GM12878 (cell line): ENCODE results near the gene S1PR1. TPM values are rescaled to one million over a fixed set of nuclear protein-coding genes. Genes with fewer than 3 reads are reported as not detected.

Experiments used
- ATAC-seq: fragments of 200-7000 bp; cut with Tn5 transposase; 3 replicates; pipeline ENCODE4 v1.9.1; 2020; ENCODE audit warnings: mild to moderate bottlenecking, moderate library complexity
- BruUV-seq: library from RNA; stranded (reverse); fragments of 400-500 nt; replicated peaks from 2 replicates; lab custom pipeline; 2021; lab: Mats Ljungman, UMichigan
- CTCF ChIA-PET: fragments of 300-600 bp; sonication (Branson Sonifier 250); formaldehyde crosslinking; extraction: SDS; loops from one replicate; lab custom pipeline; 2021; ENCODE audit warnings: inconsistent platforms; lab: Yijun Ruan, JAX
- POLR2A ChIA-PET: fragments of 350-600 bp; formaldehyde crosslinking; extraction: SDS; loops from one replicate; lab custom pipeline; 2021; ENCODE audit warnings: inconsistent platforms; lab: Charles Lee
- RAD21 ChIA-PET: fragments of 300-600 bp; sonication (Branson Sonifier 250); formaldehyde crosslinking; loops from one replicate; lab custom pipeline; 2023; ENCODE audit warnings: antibody characterized with exemption; ENCODE audit not compliant: unreplicated experiment; lab: Charles Lee
- SMC1A ChIA-PET: fragments of 300-600 bp; sonication (Branson Sonifier 250); formaldehyde crosslinking; loops from one replicate; lab custom pipeline; 2023; ENCODE audit not compliant: unreplicated experiment, uncharacterized antibody; lab: Charles Lee
- DNase-seq: peaks from one replicate; pipeline ENCODE4 v3.0.0-alpha.2; 2011; ENCODE audit warnings: low read depth, low spot score
- FAIRE-seq: peaks from 3 replicates; lab custom pipeline; 2011; peaks lifted over from hg19 to GRCh38; lab: Jason Lieb, UNC
- H2AFZ ChIP-seq: 2 replicates; pipeline ENCODE4 v1.6.0; 2011; ENCODE audit warnings: low read depth, low read length, control low read depth; ENCODE audit not compliant: control insufficient read depth
- H3K27ac ChIP-seq: 2 replicates; pipeline ENCODE4 v1.5.1; 2011; ENCODE audit warnings: control low read depth; ENCODE audit not compliant: control insufficient read depth, insufficient read depth
- H3K27me3 ChIP-seq, 2 experiments: replicated peaks in 1 of 2; 2 replicates each; pipeline versions ENCODE4 v1.6.0 to v1.6.1; 2011; ENCODE audit warnings: low read length in 1 of 2; ENCODE audit not compliant: control insufficient read depth in 2 of 2, insufficient read depth in 2 of 2
- H3K36me3 ChIP-seq, 2 experiments: 2 replicates each; pipeline ENCODE4 v1.5.1; 2011; ENCODE audit warnings: low read length in 1 of 2; ENCODE audit not compliant: control insufficient read depth in 2 of 2, insufficient read depth in 2 of 2
- H3K4me1 ChIP-seq: 2 replicates; pipeline ENCODE4 v1.6.1; 2011; ENCODE audit warnings: mild to moderate bottlenecking, low read length, moderate library complexity, mixed read lengths; ENCODE audit not compliant: control insufficient read depth, insufficient read depth
- H3K4me2 ChIP-seq: 2 replicates; pipeline ENCODE4 v1.6.0; 2011; ENCODE audit warnings: control low read depth; ENCODE audit not compliant: control insufficient read depth, insufficient read depth
- H3K4me3 ChIP-seq: fragments of 200-600 bp; sonication (generic); 2 replicates; pipeline ENCODE4 v1.5.1; 2016
- H3K79me2 ChIP-seq: 2 replicates; pipeline ENCODE4 v1.6.0; 2011; ENCODE audit warnings: low read length; ENCODE audit not compliant: control insufficient read depth, insufficient read depth
- H3K9ac ChIP-seq: 2 replicates; pipeline ENCODE4 v1.8.0; 2011; ENCODE audit warnings: low read length, control low read depth, mixed read lengths; ENCODE audit not compliant: control insufficient read depth, insufficient read depth
- H3K9me3 ChIP-seq: replicated peaks from 3 replicates; pipeline ENCODE4 v1.5.1; 2011; ENCODE audit warnings: mild to moderate bottlenecking, low read length; ENCODE audit not compliant: control insufficient read depth, insufficient read depth
- H4K20me1 ChIP-seq: 2 replicates; pipeline ENCODE4 v1.6.0; 2011; ENCODE audit not compliant: control insufficient read depth, insufficient read depth
- BCL11A ChIP-seq: IDR thresholded peaks from 2 replicates; pipeline ENCODE4 v1.6.1; 2011; ENCODE audit warnings: low read depth, low read length
- FOXK2 ChIP-seq: fragments of 450-650 bp; IDR thresholded peaks from 2 replicates; pipeline ENCODE4 v1.6.1; 2017; ENCODE audit warnings: mild to moderate bottlenecking, moderate library complexity
- HDAC2 ChIP-seq: fragments of 200-600 bp; sonication (generic); IDR thresholded peaks from 2 replicates; pipeline ENCODE4 v1.6.1; 2017
- IKZF1 ChIP-seq: fragments of 450-650 bp; conservative IDR thresholded peaks from 2 replicates; pipeline ENCODE4 v1.6.1; 2017; ENCODE audit warnings: antibody characterized with exemption, mild to moderate bottlenecking
- IKZF2 ChIP-seq, 2 experiments: fragments of 450-650 bp; IDR thresholded peaks; 2 replicates each; pipeline ENCODE4 v1.6.1; 2017; ENCODE audit warnings: mild to moderate bottlenecking in 2 of 2, moderate library complexity in 2 of 2
- KDM1A ChIP-seq: fragments of 200-600 bp; sonication (generic); IDR thresholded peaks from 2 replicates; pipeline ENCODE4 v1.6.1; 2016; ENCODE audit warnings: borderline replicate concordance
- MAX ChIP-seq: IDR thresholded peaks from 2 replicates; pipeline ENCODE4 v1.6.1; 2012; ENCODE audit warnings: low read depth, low read length, improper control_type of control experiment
- MEF2B ChIP-seq: fragments of 450-650 bp; IDR thresholded peaks from 2 replicates; pipeline ENCODE4 v1.6.1; 2018; ENCODE audit warnings: mild to moderate bottlenecking, moderate library complexity; ENCODE audit not compliant: partially characterized antibody, poor library complexity, severe bottlenecking
- NR2F1 ChIP-seq: fragments of 450-650 bp; conservative IDR thresholded peaks from 2 replicates; pipeline ENCODE4 v1.6.1; 2017; ENCODE audit warnings: mild to moderate bottlenecking
- ZBTB33 ChIP-seq: fragments of 450-650 bp; IDR thresholded peaks from 2 replicates; pipeline ENCODE4 v1.6.1; 2017; ENCODE audit warnings: mild to moderate bottlenecking
- WGBS: methylation state at CpG from one replicate; pipeline ENCODE4 v1.1.6; 2016; ENCODE audit warnings: low lambda C conversion rate; ENCODE audit not compliant: insufficient replicate concordance, insufficient coverage; ENCODE audit errors: missing lambda C conversion rate; 5-methylcytosine and 5-hydroxymethylcytosine counted together
- in situ Hi-C: fragments of 300-500 bp; cut with MboI; formaldehyde crosslinking; loops from 9 replicates; pipeline ENCODE4 v1.14.3; 2018; ENCODE audit warnings: mixed read lengths
- intact Hi-C: fragments of 100-400 bp; cut with micrococcal nuclease; formaldehyde crosslinking; loops from one replicate; pipeline ENCODE4 v1.14.2; 2022; ENCODE audit not compliant: unreplicated experiment
- polyA plus RNA-seq, 11 experiments: library from polyadenylated mRNA; depleted of rRNA in 4 of 11; unstranded in 6 of 11; stranded (reverse) in 5 of 11; fragments of >200 nt; fragmentation: Nextera tagmentation in 4 of 11; fragmentation: Illumina TruSeq in 1 of 11; extraction: Ambion mirVana in 4 of 11; extraction: Trizol in 1 of 11; gene quantifications; 1 replicate in 1 of 11; 2 replicates in 10 of 11; pipeline versions ENCODE4 v1.2.1 to v1.2.3, GENCODE V29; 2011 to 2016; ENCODE audit warnings: inconsistent platforms in 2 of 11, missing spikeins in 2 of 11, low read depth in 1 of 11
- total RNA-seq, 4 experiments: library from RNA; depleted of rRNA in 3 of 4; stranded (reverse); fragments of >200 nt in 3 of 4; fragmentation: Illumina TruSeq in 1 of 4; extraction: Trizol in 1 of 4; gene quantifications; 2 replicates each; pipeline versions ENCODE4 v1.2.1 to v1.2.3, GENCODE V29; 2013 to 2021
- TF ChIP-seq, protein P1 (sequence below): IDR thresholded peaks from 2 replicates; pipeline ENCODE4 v1.6.1; 2011; ENCODE audit warnings: borderline replicate concordance, low read depth, mild to moderate bottlenecking, moderate library complexity, mixed read lengths, low read length; ENCODE audit not compliant: insufficient read depth; ENCODE audit errors: extremely low read length

The S1PR1 gene
- total and polyA plus RNA-seq, 10 of the 15 experiments (the other 5 are each of a cell fraction or from before 2014, with no cell fraction given): 3.8 to 59.4 (median 30.7) TPM

DNA sequence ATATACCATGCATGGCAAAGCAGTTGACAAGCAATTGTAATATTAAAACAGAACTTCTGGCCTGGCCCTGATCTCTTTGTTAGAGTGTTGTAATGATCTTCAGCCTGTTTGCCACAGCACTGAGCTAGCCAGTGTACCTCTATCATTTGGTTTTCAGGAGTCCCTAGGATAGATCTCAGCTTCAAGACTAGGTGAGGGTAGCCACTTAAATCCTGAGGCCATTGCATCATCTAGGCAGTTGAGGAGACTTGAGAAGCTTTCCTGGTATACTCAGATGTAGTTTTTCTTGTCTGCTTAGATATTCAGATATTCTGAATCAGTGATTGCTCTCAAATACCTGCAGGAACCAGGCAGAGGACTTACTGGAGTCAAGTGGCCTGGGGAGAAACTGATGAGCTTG lies 14.7 kb downstream of the S1PR1 start:
- TF ChIP-seq KDM1A: no peak
- TF ChIP-seq ZBTB33: no peak
- no peak for TF ChIP-seq IKZF2 (IDR thresholded peaks at IDR 0.05)
- ChIA-PET CTCF (interaction anchor here (0.7 to 5.5 kb wide), 9 partner anchors 8 to 330 kb away, joined by 3 to 58 read pairs (median 3); no protein-coding TSS in a partner anchor), SMC1A (interaction anchor here (0.6 to 3.8 kb wide), 13 partner anchors 9 to 1475 kb away, joined by 3 to 34 read pairs (median 3); no protein-coding TSS in a partner anchor), RAD21 (interaction anchor here (1.1 to 2.1 kb wide), 4 partner anchors 16 to 156 kb away, joined by 3 to 9 read pairs (median 5); no protein-coding TSS in a partner anchor), POLR2A (interaction anchor here (1.4 kb wide), 1 partner anchor 223 kb away, joined by 3 read pairs; no protein-coding TSS in a partner anchor)
- peak overlapping the region; percentile 23; the same call in 1 of the 2 replicates for H2AFZ ChIP-seq
- no peak for ATAC-seq
- FAIRE-seq: no peak
- peaks cover 18% of the 10 kb centered on the region for H3K4me1 ChIP-seq
- in situ Hi-C loops: no loop called here
- no peaks in the 10 kb centered on the region for H3K79me2 ChIP-seq
- H3K9ac ChIP-seq: no peak overlapping the region
- no peaks in the 10 kb centered on the region for H3K36me3 ChIP-seq
- no peak for DNase-seq
- no peaks in the 10 kb centered on the region for H4K20me1 ChIP-seq
- no peaks in the 10 kb centered on the region; the same call in 2 of the 3 replicates for H3K9me3 ChIP-seq
- no peaks in the 10 kb centered on the region for H3K27me3 ChIP-seq
- intact Hi-C loops: no loop called here
- H3K4me3 ChIP-seq: no peak overlapping the region
- no peak overlapping the region for H3K27ac ChIP-seq
- no TSS peak for BruUV-seq
- no peak overlapping the region for H3K4me2 ChIP-seq

- no peak for FAIRE-seq
- DNase-seq: no peak
- CTCF ChIA-PET: interaction anchor here (1.5 to 5.5 kb wide), 3 partner anchors 15 to 184 kb away, joined by 5 to 58 read pairs (median 48); no protein-coding TSS in a partner anchor
- TF ChIP-seq MEF2B: no peak
- no peak for TF ChIP-seq FOXK2
- TF ChIP-seq BCL11A: no peak
- TF ChIP-seq HDAC2: no peak
- no peak for TF ChIP-seq MAX
- TF ChIP-seq, protein P1, sequence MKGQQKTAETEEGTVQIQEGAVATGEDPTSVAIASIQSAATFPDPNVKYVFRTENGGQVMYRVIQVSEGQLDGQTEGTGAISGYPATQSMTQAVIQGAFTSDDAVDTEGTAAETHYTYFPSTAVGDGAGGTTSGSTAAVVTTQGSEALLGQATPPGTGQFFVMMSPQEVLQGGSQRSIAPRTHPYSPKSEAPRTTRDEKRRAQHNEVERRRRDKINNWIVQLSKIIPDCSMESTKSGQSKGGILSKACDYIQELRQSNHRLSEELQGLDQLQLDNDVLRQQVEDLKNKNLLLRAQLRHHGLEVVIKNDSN: no peak
- no peak for TF ChIP-seq IKZF1
- no peak for TF ChIP-seq ZBTB33
- no peak for TF ChIP-seq NR2F1
Measured at GRCh38 chr1:101253976-101254674, 17.3 kb downstream of the S1PR1 start.

More at GRCh38 chr1:101253976-101254674, 17.3 kb downstream of the S1PR1 start:
- Histone ChIP-seq H2AFZ (no peak overlapping the region), H3K9me3 (no peaks in the 10 kb centered on the region; the same call in 2 of the 3 replicates), H3K27ac (no peak overlapping the region), H3K36me3 (no peaks in the 10 kb centered on the region), H4K20me1 (no peaks in the 10 kb centered on the region), H3K9ac (no peak overlapping the region), H3K4me1 (peaks cover 10% of the 10 kb centered on the region), H3K79me2 (no peaks in the 10 kb centered on the region), H3K27me3 (no peaks in the 10 kb centered on the region), H3K4me3 (no peak overlapping the region), H3K4me2 (no peak overlapping the region)
- in situ Hi-C loops: no loop called here
- ChIA-PET POLR2A (no interaction called here), SMC1A (interaction anchor here (0.6 to 3.8 kb wide), 4 partner anchors 26 to 55 kb away, joined by 3 to 34 read pairs (median 4); no protein-coding TSS in a partner anchor), RAD21 (no interaction called here)
- BruUV-seq: no TSS peak
- no peak for ATAC-seq
- 86% methylated on average over 11 of the region's 11 CpGs for WGBS
- intact Hi-C loops: no loop called here
